ENCODE data around the gene NIN. TPM values are rescaled to one million over a fixed set of nuclear protein-coding genes. Genes with fewer than 3 reads are reported as not detected.
A peak's percentile ranks its signal among the peaks of the same experiment; 100 is the strongest.

The NIN gene
- total RNA-seq, 1 donor from 2014 or later: 33.2 TPM

- peak overlapping the region; percentile 1 for H3K27ac Mint-ChIP-seq
These were observed 52.1 kb downstream of the NIN start for GRCh38 chr14:50778721-50779483.

GRCh38 chr14:50776522-50776921 lies 54.4 kb downstream of the NIN start:
- Mint-ChIP-seq H3K9me3 (no peaks in the 10 kb centered on the region), H3K4me3 (no peak overlapping the region), H3K27me3 (ENCODE audit: low read depth) (no peaks in the 10 kb centered on the region), H3K27ac (no peak overlapping the region), H3K4me1 (peaks cover 23% of the 10 kb centered on the region), H3K36me3 (peaks cover 11% of the 10 kb centered on the region)
- DNase-seq (ENCODE audit: low spot score in 2 of 2, unreplicated experiment in 2 of 2): no peak
- no peak for TF ChIP-seq CTCF (IDR thresholded peaks at IDR 0.05; ENCODE audit: unreplicated experiment)

More at GRCh38 chr14:50778721-50779483, 52.1 kb downstream of the NIN start:
- H3K27me3 Mint-ChIP-seq (ENCODE audit: low read depth): no peaks in the 10 kb centered on the region
- no peaks in the 10 kb centered on the region for H3K36me3 Mint-ChIP-seq
- H3K9me3 Mint-ChIP-seq: no peaks in the 10 kb centered on the region
- H3K4me3 Mint-ChIP-seq: no peak overlapping the region
- no peak for DNase-seq (ENCODE audit: low spot score in 2 of 2, unreplicated experiment in 2 of 2)
- no peak for TF ChIP-seq CTCF (IDR thresholded peaks at IDR 0.05; ENCODE audit: unreplicated experiment)
- peaks cover 18% of the 10 kb centered on the region for H3K4me1 Mint-ChIP-seq

DNA sequence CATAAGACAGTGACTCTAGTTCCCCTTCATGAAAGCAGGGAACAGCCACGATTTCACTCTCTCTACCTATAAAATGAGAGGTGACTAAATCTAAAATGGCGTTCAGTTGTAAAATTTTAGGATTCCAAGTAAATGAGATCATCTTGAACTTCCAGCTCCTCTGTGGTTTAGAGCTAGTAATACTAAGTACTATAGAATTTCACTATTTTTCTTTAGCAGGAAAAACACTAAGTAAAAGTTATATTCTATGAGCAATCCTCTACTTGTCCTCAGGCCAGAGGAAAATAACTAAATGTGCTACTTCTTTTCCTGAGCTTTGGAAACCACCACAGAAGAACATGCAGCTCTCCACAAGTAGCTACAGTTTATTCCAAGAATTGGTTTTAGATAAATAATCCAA lies 55.6 kb downstream of the NIN start:
- Mint-ChIP-seq H3K4me3 (no peak overlapping the region), H3K36me3 (peaks cover 20% of the 10 kb centered on the region), H3K4me1 (peaks cover 23% of the 10 kb centered on the region), H3K27ac (peak overlapping the region; percentile 90), H3K27me3 (ENCODE audit: low read depth) (no peaks in the 10 kb centered on the region), H3K9me3 (no peaks in the 10 kb centered on the region)
- no peak for TF ChIP-seq CTCF (IDR thresholded peaks at IDR 0.05; ENCODE audit: unreplicated experiment)
- no peak for DNase-seq (ENCODE audit: low spot score in 2 of 2, unreplicated experiment in 2 of 2)

DNA sequence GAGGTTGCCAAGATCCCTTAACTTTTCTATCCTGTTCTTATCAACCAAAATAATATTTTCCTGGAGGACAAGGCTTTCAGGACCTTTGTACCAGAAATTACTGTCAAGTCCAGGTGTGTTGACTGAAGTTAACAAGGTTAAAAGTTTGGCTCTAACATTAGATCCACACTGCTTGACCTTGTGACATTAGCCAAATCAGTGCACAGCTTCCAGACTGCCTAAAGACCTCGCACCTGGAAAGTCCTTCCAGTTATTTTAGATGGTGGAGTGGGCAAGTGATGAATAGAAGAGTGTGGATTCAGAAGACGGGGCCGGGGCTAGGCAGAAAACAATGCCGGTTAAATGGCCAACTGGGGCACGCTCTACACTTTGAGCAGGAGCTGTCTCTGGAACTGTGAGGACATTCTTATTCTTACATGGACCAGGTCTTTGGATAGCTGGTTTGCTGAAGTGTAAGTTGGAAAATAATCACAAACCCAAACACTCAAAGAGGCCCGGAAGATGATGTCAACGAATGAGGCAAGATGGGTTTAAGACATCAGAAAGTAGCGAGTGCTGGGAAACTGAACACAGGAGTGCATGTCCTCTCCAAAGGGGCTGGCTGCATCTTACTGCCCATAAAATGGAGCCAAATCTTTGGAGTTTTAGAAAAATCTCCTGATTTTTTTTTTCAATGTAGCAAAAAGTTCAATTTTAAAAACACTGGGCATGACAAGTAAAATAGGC lies 56.3 kb downstream of the NIN start:
- DNase-seq (ENCODE audit: low spot score in 2 of 2, unreplicated experiment in 2 of 2): no peak
- Mint-ChIP-seq H3K27ac (peak overlapping the region; percentile 90), H3K9me3 (no peaks in the 10 kb centered on the region), H3K36me3 (peaks cover 25% of the 10 kb centered on the region), H3K4me1 (peaks cover 23% of the 10 kb centered on the region), H3K4me3 (no peak overlapping the region), H3K27me3 (ENCODE audit: low read depth) (no peaks in the 10 kb centered on the region)
- no peak for TF ChIP-seq CTCF (IDR thresholded peaks at IDR 0.05; ENCODE audit: unreplicated experiment)

DNA sequence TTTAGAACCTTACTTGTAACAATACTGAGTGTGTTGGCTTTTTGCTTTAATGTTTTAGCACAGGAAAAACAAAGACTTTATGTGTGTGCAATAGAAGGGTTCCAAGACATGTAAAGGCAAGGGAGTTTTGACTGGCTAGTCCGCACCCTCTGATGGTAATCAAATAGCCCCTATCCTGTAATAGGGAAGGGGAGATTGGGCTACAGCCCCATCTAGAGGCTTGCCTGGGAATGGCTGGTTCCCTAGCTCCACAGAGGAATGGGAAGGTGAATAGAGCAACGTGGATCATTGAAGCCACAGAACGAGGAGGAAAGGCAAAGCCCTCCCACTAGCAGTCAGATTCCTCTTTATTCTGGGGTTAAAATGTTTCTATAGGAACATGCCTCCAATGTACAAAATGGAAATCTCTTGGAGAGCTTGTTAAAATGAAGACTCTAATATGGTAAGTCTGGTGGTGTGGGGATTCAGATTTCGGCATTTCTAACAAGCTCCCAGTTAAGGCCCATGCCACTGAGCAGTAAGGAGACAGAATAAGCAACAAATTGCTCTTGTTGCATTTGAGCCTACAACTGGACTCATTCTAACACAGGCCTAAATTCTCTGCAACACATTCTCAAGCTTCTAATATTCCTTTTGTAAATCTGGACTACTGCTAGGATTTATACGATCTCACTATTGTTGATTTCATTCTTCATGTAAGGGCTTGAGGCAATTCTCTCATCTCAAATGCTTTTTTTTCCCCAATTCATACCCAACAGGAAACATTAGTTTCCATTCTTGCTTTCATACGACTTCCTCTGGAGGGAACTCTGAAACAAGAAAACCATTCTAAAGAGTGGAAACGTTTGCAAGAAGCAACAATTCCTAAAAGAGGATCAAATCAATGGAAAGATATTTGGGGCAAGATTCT lies 57.1 kb downstream of the NIN start:
- Mint-ChIP-seq H3K9me3 (no peaks in the 10 kb centered on the region), H3K27me3 (ENCODE audit: low read depth) (no peaks in the 10 kb centered on the region), H3K36me3 (peaks cover 27% of the 10 kb centered on the region), H3K4me1 (peaks cover 23% of the 10 kb centered on the region), H3K4me3 (no peak overlapping the region), H3K27ac (peak overlapping the region; percentile 39)
- TF ChIP-seq CTCF (IDR thresholded peaks at IDR 0.05; ENCODE audit: unreplicated experiment): peak; percentile 62
- DNase-seq (ENCODE audit: low spot score in 2 of 2, unreplicated experiment in 2 of 2): peak in 1 of 2 experiments; percentile 63

Measured in mesothelial cell of epicardium (in vitro differentiated cells).